K562 (cell line): ENCODE data around the gene PLXND1. TPM values are rescaled to one million over a fixed set of nuclear protein-coding genes. Genes with fewer than 3 reads are reported as not detected.
A peak's percentile ranks its signal among the peaks of the same experiment; 100 is the strongest.

Experiments used
- ATAC-seq: fragments of 200-7000 bp; cut with Tn5 transposase; 3 replicates; pipeline ENCODE4 v1.9.1; 2020; ENCODE audit warnings: moderate library complexity
- BruUV-seq: library from RNA; stranded (reverse); fragments of 400-500 nt; replicated peaks from 2 replicates; lab custom pipeline; 2021; lab: Mats Ljungman, UMichigan
- CTCF ChIA-PET: fragments of 300-600 bp; formaldehyde crosslinking; extraction: SDS; loops from one replicate; lab custom pipeline; 2021; ENCODE audit warnings: low intra/inter-chr PET ratio; lab: Yijun Ruan, JAX
- POLR2A ChIA-PET: fragments of 300-600, 350-650 bp; sonication (Branson Sonifier 250); formaldehyde crosslinking; extraction: SDS; loops from one replicate; lab custom pipeline; 2021; ENCODE audit warnings: antibody characterized with exemption, inconsistent platforms; lab: Yijun Ruan, JAX
- DNase-seq, 4 experiments: peaks; one replicate each; pipeline versions ENCODE4 v3.0.0 to v3.0.0-alpha.2; 2011 to 2018; ENCODE audit warnings: low spot score in 3 of 4, mixed read lengths in 3 of 4; ENCODE audit errors: extremely low read depth in 1 of 4
- FAIRE-seq: peaks from 2 replicates; lab custom pipeline; 2011; peaks lifted over from hg19 to GRCh38; lab: Jason Lieb, UNC
- H2AFZ ChIP-seq: 2 replicates; pipeline ENCODE4 v1.6.0; 2011; ENCODE audit warnings: low read depth, low read length, control low read depth, inconsistent platforms
- H3K27ac ChIP-seq: fragments of 200-600 bp; 3 replicates; pipeline ENCODE4 v1.8.0; 2011; ENCODE audit warnings: low read depth, mild to moderate bottlenecking, control low read depth, inconsistent platforms, low read length, moderate library complexity, mixed read lengths; ENCODE audit errors: extremely low read depth
- H3K27me3 ChIP-seq, 2 experiments: fragments of 300-600 bp in 1 of 2; 2 replicates in 1 of 2; 3 replicates in 1 of 2; pipeline versions ENCODE4 v1.6.0 to v1.8.0; 2011; ENCODE audit warnings: inconsistent platforms in 2 of 2, low read length in 2 of 2, mild to moderate bottlenecking in 1 of 2, mixed read lengths in 1 of 2, moderate library complexity in 1 of 2; ENCODE audit not compliant: control insufficient read depth in 2 of 2, insufficient read depth in 2 of 2
- H3K36me3 ChIP-seq: fragments of 300-600 bp; 3 replicates; pipeline ENCODE4 v1.8.0; 2011; ENCODE audit warnings: mild to moderate bottlenecking, low read length, inconsistent platforms; ENCODE audit not compliant: control insufficient read depth, insufficient read depth
- H3K4me1 ChIP-seq, 2 experiments: fragments of 200-600 bp in 1 of 2; replicated peaks in 1 of 2; 2 replicates in 1 of 2; 3 replicates in 1 of 2; pipeline versions ENCODE4 v1.5.1 to v1.8.0; 2011; ENCODE audit warnings: inconsistent platforms in 2 of 2, low read length in 2 of 2, mild to moderate bottlenecking in 1 of 2, mixed read lengths in 1 of 2, moderate library complexity in 1 of 2; ENCODE audit not compliant: control insufficient read depth in 2 of 2, insufficient read depth in 2 of 2
- H3K4me2 ChIP-seq: 2 replicates; pipeline ENCODE4 v1.6.1; 2011; ENCODE audit warnings: low read length, control low read depth, inconsistent platforms, mixed read lengths; ENCODE audit not compliant: insufficient read depth
- H3K4me3 ChIP-seq: fragments of 200-600 bp; sonication (generic), shearing (Covaris generic); 2 replicates; pipeline ENCODE4 v1.5.1; 2016; ENCODE audit warnings: control low read depth, inconsistent platforms
- H3K79me2 ChIP-seq: fragments of 200-600 bp; 3 replicates; pipeline ENCODE4 v1.8.0; 2011; ENCODE audit warnings: low read length, inconsistent platforms; ENCODE audit not compliant: control insufficient read depth, insufficient read depth
- H3K9ac ChIP-seq, 2 experiments: 2 replicates each; pipeline versions ENCODE4 v1.6.0 to v1.6.1; 2011; ENCODE audit warnings: low read depth in 2 of 2, low read length in 2 of 2, control low read depth in 1 of 2, inconsistent platforms in 1 of 2, mild to moderate bottlenecking in 1 of 2, mixed read lengths in 1 of 2; ENCODE audit not compliant: insufficient read depth in 1 of 2
- H3K9me1 ChIP-seq: one replicate; pipeline ENCODE4 v1.6.0; 2011; ENCODE audit warnings: inconsistent platforms, mild to moderate bottlenecking, low read length, moderate library complexity; ENCODE audit not compliant: control insufficient read depth, insufficient read depth
- H3K9me3 ChIP-seq: replicated peaks from 2 replicates; pipeline ENCODE4 v1.5.1; 2011; ENCODE audit warnings: low read depth, low read length, inconsistent platforms; ENCODE audit not compliant: control insufficient read depth, insufficient read depth
- H4K20me1 ChIP-seq: replicated peaks from 2 replicates; pipeline ENCODE4 v1.6.1; 2011; ENCODE audit warnings: low read length, inconsistent platforms, mixed read lengths; ENCODE audit not compliant: control insufficient read depth, insufficient read depth
- CBX3 ChIP-seq, 2 experiments: IDR thresholded peaks; 1 replicate in 1 of 2; 2 replicates in 1 of 2; pipeline ENCODE4 v1.6.1; 2012; ENCODE audit warnings: inconsistent platforms in 2 of 2, low read length in 2 of 2, borderline replicate concordance in 1 of 2, control low read depth in 1 of 2
- CREM ChIP-seq: IDR thresholded peaks from 2 replicates; pipeline ENCODE4 v1.6.1; 2014; ENCODE audit warnings: antibody characterized with exemption, low read depth
- CXXC5 ChIP-seq: fragments of 250-450 bp; sonication (Bioruptor Pico); IDR thresholded peaks from 2 replicates; pipeline ENCODE4 v1.8.0; 2022; ENCODE audit warnings: inconsistent platforms, mild to moderate bottlenecking, moderate library complexity
- ESRRB ChIP-seq: fragments of 250-450 bp; sonication (Bioruptor Pico); IDR thresholded peaks from 2 replicates; pipeline ENCODE4 v1.5.0; 2020; ENCODE audit warnings: mild to moderate bottlenecking, moderate library complexity, borderline replicate concordance
- IFI16 ChIP-seq: fragments of 250-450 bp; sonication (Bioruptor Pico); IDR thresholded peaks from 2 replicates; pipeline ENCODE4 v2.1.2; 2022; ENCODE audit warnings: mild to moderate bottlenecking, inconsistent platforms
- JUN ChIP-seq, 2 experiments: sonication (generic) in 1 of 2; formaldehyde crosslinking in 1 of 2; IDR thresholded peaks; 2 replicates each; pipeline versions ENCODE4 v1.6.1 to v1.8.0; 2012 to 2022; ENCODE audit warnings: borderline replicate concordance in 2 of 2, mild to moderate bottlenecking in 2 of 2, improper control_type of control experiment in 1 of 2, low read depth in 1 of 2, low read length in 1 of 2, missing genetic modification reagents in 1 of 2
- JUND ChIP-seq, 2 experiments: IDR thresholded peaks; 2 replicates in 1 of 2; 3 replicates in 1 of 2; pipeline ENCODE4 v1.6.1; 2011; ENCODE audit warnings: borderline replicate concordance in 2 of 2, low read depth in 2 of 2, low read length in 2 of 2, improper control_type of control experiment in 1 of 2, missing biosample characterization in 1 of 2, missing genetic modification characterization in 1 of 2, missing genetic modification reagents in 1 of 2
- KLF6 ChIP-seq: fragments of 250-450 bp; sonication (Bioruptor Pico); IDR thresholded peaks from 2 replicates; pipeline ENCODE4 v1.4.0; 2020; ENCODE audit warnings: mild to moderate bottlenecking, moderate library complexity, borderline replicate concordance
- RBM25 ChIP-seq: fragments of 200-400 bp; formaldehyde crosslinking; IDR thresholded peaks from 2 replicates; pipeline ENCODE4 v1.6.1; 2018; ENCODE audit warnings: low read length, low read depth, moderate library complexity; ENCODE audit not compliant: severe bottlenecking
- SMAD2 ChIP-seq: fragments of 150-350 bp; IDR thresholded peaks from 2 replicates; pipeline ENCODE4 v1.6.1; 2014; ENCODE audit warnings: low read depth, mild to moderate bottlenecking, low read length
- YY1 ChIP-seq, 3 experiments: IDR thresholded peaks; 2 replicates each; pipeline ENCODE4 v1.6.1; 2011; ENCODE audit warnings: low read length in 2 of 3, mild to moderate bottlenecking in 2 of 3, moderate library complexity in 2 of 3, borderline replicate concordance in 1 of 3, control low read depth in 1 of 3, low read depth in 1 of 3; ENCODE audit not compliant: insufficient read depth in 3 of 3, insufficient replicate concordance in 2 of 3, control insufficient read depth in 1 of 3, insufficient read length in 1 of 3; ENCODE audit errors: extremely low read depth in 1 of 3
- ZNF511 ChIP-seq: sonication (generic); formaldehyde crosslinking; IDR thresholded peaks from 2 replicates; pipeline ENCODE4 v1.8.0; 2022; ENCODE audit warnings: mild to moderate bottlenecking, missing genetic modification reagents
- WGBS: fragments of 100-300 bp; shearing (Covaris generic); methylation state at CpG from one replicate; pipeline ENCODE4 v1.1.6; 2016; ENCODE audit warnings: low coverage, mixed read lengths; ENCODE audit not compliant: insufficient coverage; ENCODE audit errors: missing lambda C conversion rate; 5-methylcytosine and 5-hydroxymethylcytosine counted together
- in situ Hi-C: fragments of 300-500 bp; cut with MboI; formaldehyde crosslinking; loops from 4 replicates; pipeline ENCODE4 v1.15.0; 2018; ENCODE audit warnings: inconsistent platforms, mixed read lengths
- intact Hi-C: fragments of 100-400 bp; cut with micrococcal nuclease; formaldehyde crosslinking; loops from 2 replicates; pipeline ENCODE4 v1.14.2; 2022
- polyA plus RNA-seq, 8 experiments: library from polyadenylated mRNA; depleted of rRNA in 4 of 8; stranded (reverse) in 5 of 8; unstranded in 3 of 8; fragments of >200 nt; fragmentation: Nextera tagmentation in 2 of 8; fragmentation: Illumina TruSeq in 1 of 8; extraction: Ambion mirVana in 2 of 8; extraction: Trizol in 1 of 8; gene quantifications; 2 replicates each; pipeline versions ENCODE4 v1.2.1 to v1.2.3, GENCODE V29; 2011 to 2014; ENCODE audit warnings: inconsistent platforms in 1 of 8, missing spikeins in 1 of 8
- total RNA-seq, 7 experiments: library from RNA; depleted of rRNA in 6 of 7; stranded (reverse); fragments of >200 nt in 6 of 7; fragmentation: Illumina TruSeq in 2 of 7; extraction: Trizol in 2 of 7; gene quantifications; 2 replicates each; pipeline versions ENCODE4 v1.2.1 to v1.2.3, GENCODE V29; 2011 to 2021; ENCODE audit warnings: low replicate concordance in 1 of 7
- TF ChIP-seq, protein P1 (sequence below): IDR thresholded peaks from 2 replicates; pipeline ENCODE4 v1.6.1; 2011; ENCODE audit warnings: borderline replicate concordance, low read depth, mild to moderate bottlenecking, moderate library complexity, low read length; ENCODE audit not compliant: insufficient read depth, poor library complexity, severe bottlenecking
- TF ChIP-seq, protein P2 (sequence below): sonication (generic); formaldehyde crosslinking; IDR thresholded peaks from 2 replicates; pipeline ENCODE4 v1.8.0; 2022; ENCODE audit warnings: missing genetic modification reagents, mild to moderate bottlenecking, moderate library complexity, borderline replicate concordance

PLXND1 gene
- total and polyA plus RNA-seq, 9 of the 15 experiments (the other 6 are each of a cell fraction or from before 2014, with no cell fraction given): 0.34 to 28.8 (median 14.0) TPM

GRCh38 chr3:129612534-129613366 lies 6.3 kb upstream of the PLXND1 start:
- Histone ChIP-seq H3K9ac (peak overlapping the region in 1 of 2 experiments; percentile 65; a peak in 2 of 4 replicates), H3K9me3 (no peaks in the 10 kb centered on the region), H3K79me2 (no peaks in the 10 kb centered on the region), H3K4me2 (no peak overlapping the region), H3K36me3 (no peaks in the 10 kb centered on the region), H4K20me1 (no peaks in the 10 kb centered on the region), H3K27ac (no peak overlapping the region), H3K27me3 (no peaks in the 10 kb centered on the region), H3K9me1 (no peaks in the 10 kb centered on the region), H3K4me3 (no peak overlapping the region), H3K4me1 (peaks cover 24 to 62% of the 10 kb centered on the region in 2 experiments; a peak in 4 of 5 replicates), H2AFZ (peak overlapping the region; percentile 60)
- peak; percentile 66 for FAIRE-seq
- intact Hi-C loops (no loop called here), in situ Hi-C loops (no loop called here)
- no TSS peak for BruUV-seq
- POLR2A ChIA-PET: no interaction called here
- CTCF ChIA-PET: no interaction called here
- no peak for DNase-seq
- no peak; the same call in 2 of the 3 replicates for ATAC-seq
- WGBS: 32% methylated on average over 10 of the region's 16 CpGs
- peak; percentile 35 for TF ChIP-seq RBM25
- TF ChIP-seq, protein P1, sequence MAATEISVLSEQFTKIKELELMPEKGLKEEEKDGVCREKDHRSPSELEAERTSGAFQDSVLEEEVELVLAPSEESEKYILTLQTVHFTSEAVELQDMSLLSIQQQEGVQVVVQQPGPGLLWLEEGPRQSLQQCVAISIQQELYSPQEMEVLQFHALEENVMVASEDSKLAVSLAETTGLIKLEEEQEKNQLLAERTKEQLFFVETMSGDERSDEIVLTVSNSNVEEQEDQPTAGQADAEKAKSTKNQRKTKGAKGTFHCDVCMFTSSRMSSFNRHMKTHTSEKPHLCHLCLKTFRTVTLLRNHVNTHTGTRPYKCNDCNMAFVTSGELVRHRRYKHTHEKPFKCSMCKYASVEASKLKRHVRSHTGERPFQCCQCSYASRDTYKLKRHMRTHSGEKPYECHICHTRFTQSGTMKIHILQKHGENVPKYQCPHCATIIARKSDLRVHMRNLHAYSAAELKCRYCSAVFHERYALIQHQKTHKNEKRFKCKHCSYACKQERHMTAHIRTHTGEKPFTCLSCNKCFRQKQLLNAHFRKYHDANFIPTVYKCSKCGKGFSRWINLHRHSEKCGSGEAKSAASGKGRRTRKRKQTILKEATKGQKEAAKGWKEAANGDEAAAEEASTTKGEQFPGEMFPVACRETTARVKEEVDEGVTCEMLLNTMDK: no peak
- TF ChIP-seq JUND (IDR thresholded peaks at IDR 0.05; ENCODE audit: borderline replicate concordance, low read depth, low read length): peak; percentile 25; the same call in 1 of the 2 replicates
- TF ChIP-seq JUND (tag; IDR thresholded peaks at IDR 0.05; ENCODE audit: borderline replicate concordance, low read depth, low read length): 0 out of 3 replicates have a peak, but pooled peaks have one; percentile 14
- TF ChIP-seq, protein P2, sequence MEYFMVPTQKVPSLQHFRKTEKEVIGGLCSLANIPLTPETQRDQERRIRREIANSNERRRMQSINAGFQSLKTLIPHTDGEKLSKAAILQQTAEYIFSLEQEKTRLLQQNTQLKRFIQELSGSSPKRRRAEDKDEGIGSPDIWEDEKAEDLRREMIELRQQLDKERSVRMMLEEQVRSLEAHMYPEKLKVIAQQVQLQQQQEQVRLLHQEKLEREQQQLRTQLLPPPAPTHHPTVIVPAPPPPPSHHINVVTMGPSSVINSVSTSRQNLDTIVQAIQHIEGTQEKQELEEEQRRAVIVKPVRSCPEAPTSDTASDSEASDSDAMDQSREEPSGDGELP (CRISPR knock-in tag): no peak
- TF ChIP-seq CREM: no peak
- TF ChIP-seq CBX3 (IDR thresholded peaks at IDR 0.05; ENCODE audit: borderline replicate concordance in 1 of 2, low read length in 2 of 2): 0 out of 3 replicates have a peak, but pooled peaks of 1 of the 2 experiments have one; percentile 6
- TF ChIP-seq IFI16: no peak
- no peak for TF ChIP-seq KLF6 (CRISPR knock-in tag)
- no peak for TF ChIP-seq SMAD2
- TF ChIP-seq JUN (IDR thresholded peaks at IDR 0.05; ENCODE audit: borderline replicate concordance, low read depth, low read length): 0 out of 2 replicates have a peak, but pooled peaks have one; percentile 21
- TF ChIP-seq JUN (CRISPR knock-in tag; IDR thresholded peaks at IDR 0.05; ENCODE audit: borderline replicate concordance): no peak
- TF ChIP-seq CXXC5 (CRISPR knock-in tag): no peak
- no peak for TF ChIP-seq ESRRB
- TF ChIP-seq ZNF511 (CRISPR knock-in tag): no peak
- TF ChIP-seq YY1 (IDR thresholded peaks at IDR 0.05; ENCODE audit: borderline replicate concordance in 1 of 3, control insufficient read depth in 1 of 3, extremely low read depth in 1 of 3, insufficient read depth in 3 of 3, insufficient read length in 1 of 3, insufficient replicate concordance in 2 of 3, low read depth in 1 of 3, low read length in 2 of 3): no peak
